A204.1 (cell line): Measurements from ENCODE around the gene PXYLP1.

ENCODE experiments used
- FAIRE-seq: peaks from 2 replicates; lab custom pipeline; 2012; peaks lifted over from hg19 to GRCh38; lab: Jason Lieb, UNC

The PXYLP1 gene

DNA sequence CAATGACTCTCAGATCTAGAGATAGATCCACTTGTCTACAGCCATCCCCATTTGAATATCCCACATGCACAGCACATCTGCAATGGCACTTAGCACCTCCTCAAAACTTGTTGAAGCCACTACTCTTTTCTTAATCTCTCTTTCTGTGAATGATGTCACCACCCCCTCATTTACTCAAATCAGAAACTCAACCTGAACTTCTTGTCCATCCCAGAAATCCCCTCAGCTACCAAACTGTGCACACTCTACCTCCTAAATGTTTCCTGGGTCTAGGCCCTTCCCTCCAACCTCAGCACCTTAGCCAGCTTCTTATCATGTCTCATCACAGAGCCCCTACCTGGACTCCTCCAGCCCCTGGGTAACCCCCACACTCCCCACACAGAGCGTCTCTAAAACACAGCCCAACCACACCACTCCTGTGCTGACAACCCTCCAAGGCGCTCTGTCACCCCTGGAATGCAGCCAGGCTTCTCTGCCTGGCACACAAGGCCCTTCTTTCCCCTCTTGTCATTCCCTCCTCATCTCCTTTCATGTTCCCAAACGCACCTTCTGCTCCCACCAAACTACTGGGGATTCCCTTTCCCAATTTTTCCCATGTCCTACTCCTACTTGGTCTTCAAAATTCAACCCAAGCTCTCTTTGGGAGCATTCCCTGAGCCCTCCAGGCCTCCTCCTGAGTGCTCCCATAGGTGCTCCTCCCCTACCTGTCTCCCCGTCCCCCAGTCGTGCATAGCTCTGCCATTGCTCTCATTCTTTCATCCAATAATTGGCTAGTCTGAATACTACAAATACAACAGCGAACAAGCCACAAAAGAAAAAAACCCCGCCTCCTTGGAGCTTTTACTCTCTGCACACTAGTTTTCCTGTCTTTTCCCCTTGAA, 96.9 kb downstream of the PXYLP1 start:
- FAIRE-seq: no peak

- FAIRE-seq: no peak
Measured at GRCh38 chr3:141330235-141330634, 98.6 kb downstream of the PXYLP1 start.

DNA sequence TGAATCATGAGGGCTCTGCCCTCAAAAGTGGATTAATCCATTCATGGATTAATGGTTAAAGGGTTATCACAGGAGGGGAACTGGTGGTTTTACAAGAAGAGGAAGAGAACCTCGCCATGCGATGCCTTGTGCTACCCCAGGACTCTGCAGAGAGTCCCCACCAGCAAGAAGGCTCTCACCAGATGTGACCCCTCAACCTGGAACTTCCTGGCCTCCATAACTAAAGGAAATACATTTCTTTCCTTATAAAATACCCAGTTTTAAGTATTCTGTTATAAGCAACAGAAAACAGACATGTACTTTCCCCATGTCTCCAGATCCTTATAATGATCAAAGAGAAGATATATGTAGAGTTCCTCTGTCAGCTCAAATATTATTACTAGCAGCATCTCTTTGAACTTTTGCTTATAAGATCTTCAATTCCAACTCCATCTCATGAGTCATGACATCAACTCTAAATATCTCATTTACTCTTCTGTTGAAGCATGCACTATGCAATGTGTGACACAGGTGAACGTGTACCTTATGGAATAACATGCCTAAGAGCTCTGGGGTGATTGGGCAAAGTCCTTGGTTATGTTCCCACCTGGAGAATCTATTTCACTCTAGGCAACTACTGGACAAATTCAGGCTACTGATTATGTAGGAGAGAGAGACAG, 99.2 kb downstream of the PXYLP1 start:
- no peak for FAIRE-seq

DNA sequence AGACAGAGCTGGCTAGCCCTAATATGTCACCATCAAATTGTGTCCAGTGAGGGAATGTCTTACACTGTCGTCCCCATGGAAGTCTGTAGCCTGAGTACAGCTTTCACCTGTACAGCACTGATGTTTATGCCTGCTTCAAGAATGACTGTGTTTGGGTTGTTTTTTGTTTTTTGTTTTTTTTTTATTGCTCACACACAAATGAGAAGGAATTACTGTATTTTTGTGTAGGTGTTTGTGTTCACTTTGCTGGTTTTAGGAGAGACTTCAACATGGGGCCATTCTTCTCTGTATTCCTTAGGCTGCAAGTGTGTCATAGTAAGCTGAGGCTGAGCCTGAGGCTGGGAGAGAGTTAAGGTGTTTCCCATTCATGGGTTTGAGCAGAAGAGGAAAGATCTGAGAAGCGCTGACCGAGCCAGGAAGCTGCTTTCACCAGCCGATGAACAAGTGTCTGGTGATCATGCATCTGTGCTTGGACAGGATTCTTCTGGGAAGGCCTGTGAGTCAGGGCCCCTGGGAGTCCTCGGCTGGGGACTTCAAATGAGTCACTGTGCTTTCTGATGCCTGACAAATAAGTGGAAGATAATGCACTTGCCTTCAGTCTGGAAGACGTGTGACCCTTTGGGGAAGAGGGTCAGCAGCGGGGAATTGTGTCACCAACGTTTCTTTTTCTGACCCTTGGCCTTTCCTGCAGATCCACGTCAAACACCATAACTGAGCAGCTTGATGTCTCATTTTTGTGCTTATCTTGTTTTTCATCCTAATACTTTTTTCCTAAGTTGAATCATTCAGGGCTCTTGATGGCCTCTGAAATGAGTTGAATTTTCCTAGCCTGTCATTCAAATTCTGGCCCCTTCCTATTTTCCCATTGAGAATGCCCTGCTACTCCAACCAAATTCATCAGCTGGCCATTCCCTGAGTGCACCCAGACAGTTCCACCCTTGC, 100.0 kb downstream of the PXYLP1 start:
- no peak for FAIRE-seq

DNA sequence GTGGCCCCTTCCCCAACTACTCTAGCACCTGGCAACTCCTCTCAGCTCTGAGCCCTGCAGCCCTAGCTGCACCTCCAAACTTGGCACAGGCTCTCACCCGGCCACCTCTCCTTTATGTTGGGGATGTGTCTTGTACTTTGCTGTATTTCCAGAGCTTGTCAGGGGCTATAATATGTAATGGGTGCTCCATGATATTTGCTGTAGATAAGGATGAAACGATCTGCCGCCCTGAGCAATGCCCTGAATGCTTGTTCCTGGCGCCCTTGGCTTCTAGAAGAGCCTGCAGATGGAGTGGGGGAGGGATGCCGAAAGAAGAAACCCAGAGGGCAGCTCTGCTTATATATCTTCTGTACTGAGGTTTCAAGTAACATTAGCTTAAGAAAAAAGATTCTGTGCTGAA, 100.8 kb downstream of the PXYLP1 start:
- no peak for FAIRE-seq

GRCh38 chr3:141333836-141334626, 102.4 kb downstream of the PXYLP1 start:
- no peak for FAIRE-seq

DNA sequence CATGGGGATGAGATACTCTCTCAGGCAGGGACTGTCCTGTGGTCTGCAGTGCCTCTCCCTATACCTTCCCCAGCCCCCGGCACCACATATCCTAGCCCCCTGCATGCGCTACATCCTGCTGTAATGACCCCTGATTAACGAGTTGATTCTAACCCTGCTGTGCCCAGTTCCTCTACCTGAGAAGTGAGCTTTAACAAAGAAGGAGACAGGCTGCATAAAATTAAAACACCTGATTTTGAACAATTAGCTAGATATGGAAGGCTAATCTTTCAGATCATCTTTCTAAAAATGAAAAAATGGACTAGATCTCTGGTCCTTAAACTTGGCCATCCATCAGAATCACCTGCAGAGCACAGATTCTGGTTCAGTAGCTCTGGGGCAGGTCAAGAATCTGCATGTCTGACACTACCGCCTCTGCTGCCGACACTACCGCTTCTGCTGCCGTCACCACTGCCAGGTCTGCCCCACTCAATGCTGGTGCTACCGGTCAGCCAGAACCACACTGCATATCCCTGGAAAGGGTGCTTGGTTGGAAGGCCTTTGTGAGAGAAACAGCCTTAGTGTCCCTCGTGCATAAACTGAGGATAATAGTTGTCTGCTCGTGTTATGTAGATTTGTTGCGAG, 103.1 kb downstream of the PXYLP1 start:
- FAIRE-seq: no peak

DNA sequence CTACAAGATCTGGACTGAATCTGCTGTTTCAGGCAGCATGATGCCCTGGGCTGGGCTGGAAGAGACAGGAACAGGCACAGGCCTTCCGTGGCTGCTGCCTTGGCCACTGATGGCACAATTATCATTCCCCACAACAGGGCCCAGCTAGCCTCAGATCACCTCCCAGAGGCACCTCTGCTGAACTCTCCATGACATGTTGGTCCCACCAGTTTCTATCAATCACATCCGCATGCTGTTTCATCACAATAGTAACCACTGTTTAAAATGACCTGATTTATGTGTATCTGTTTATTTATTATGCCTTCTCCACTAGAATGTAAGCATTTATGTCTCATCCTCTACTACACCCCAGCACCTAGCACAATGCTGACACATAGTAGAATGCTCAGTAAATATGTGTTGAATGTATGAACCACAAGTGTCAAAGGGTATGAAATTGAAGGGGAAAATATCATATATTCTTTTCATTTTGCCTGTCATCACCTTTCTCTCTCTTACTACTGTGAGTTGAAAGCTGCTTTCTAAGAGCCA, 104.0 kb downstream of the PXYLP1 start:
- no peak for FAIRE-seq

- FAIRE-seq: no peak
Measured at GRCh38 chr3:141336672-141337522, 105.3 kb downstream of the PXYLP1 start.

GRCh38 chr3:141337523-141337854, 105.9 kb downstream of the PXYLP1 start:
- no peak for FAIRE-seq

DNA sequence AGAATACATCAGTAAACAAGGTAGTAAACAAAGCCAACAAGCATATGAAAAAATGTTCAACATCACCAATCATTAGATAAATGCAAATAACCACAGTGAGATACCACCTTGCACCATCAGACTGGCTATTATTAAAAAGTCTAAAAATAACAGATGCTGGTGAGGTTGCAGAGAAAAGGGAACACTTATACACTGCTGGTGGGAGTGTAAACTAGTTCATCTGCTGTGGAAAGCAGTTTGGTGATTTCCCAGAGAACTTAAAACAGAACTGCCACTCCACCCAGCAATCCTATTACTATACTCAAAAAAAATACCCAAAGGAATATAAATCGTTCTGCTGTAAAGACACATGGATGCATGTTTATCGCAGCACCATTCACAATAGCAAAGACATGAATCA, 106.4 kb downstream of the PXYLP1 start:
- FAIRE-seq: no peak

GRCh38 chr3:141338881-141339280, 107.3 kb downstream of the PXYLP1 start:
- FAIRE-seq: no peak

GRCh38 chr3:141341536-141341935, 109.9 kb downstream of the PXYLP1 start:
- no peak for FAIRE-seq

DNA sequence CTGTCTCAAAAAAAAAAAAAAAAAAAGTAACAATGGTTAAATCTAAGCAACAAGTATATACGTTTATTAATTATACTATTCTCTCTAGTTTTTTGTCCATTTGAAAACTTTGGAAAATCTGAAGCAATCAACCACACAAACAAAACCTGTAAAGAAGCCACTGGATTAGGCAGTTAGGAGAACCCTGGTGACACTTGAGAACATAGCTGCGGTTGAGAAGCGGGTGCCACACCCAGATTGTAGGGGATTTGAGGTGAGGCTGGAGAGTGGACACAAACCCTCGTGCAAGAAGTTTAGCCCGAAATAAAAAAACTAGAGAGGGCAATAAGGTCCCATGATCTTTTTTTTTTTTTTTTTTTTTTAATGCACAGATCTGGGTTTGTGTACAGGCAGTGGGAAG, 110.8 kb downstream of the PXYLP1 start:
- no peak for FAIRE-seq

GRCh38 chr3:141343077-141343476, 111.5 kb downstream of the PXYLP1 start:
- no peak for FAIRE-seq

- FAIRE-seq: no peak
Measured at GRCh38 chr3:141343865-141344271, 112.2 kb downstream of the PXYLP1 start.
